Activated CD4-positive, alpha-beta memory T cell treated with anti-CD3 and anti-CD28 coated beads, Interleukin-2, amount 10 ng/mL, durations not matched to agents 7 days and 5 days (primary cell): Measurements from ENCODE around the gene TTC8. TPM values are rescaled to one million over a fixed set of nuclear protein-coding genes. Genes with fewer than 3 reads are reported as not detected.
A peak's percentile ranks its signal among the peaks of the same experiment; 100 is the strongest.
"Not testable (repeated sequence)": the region's sequence is repeated elsewhere in the genome, so short reads cannot be mapped to it uniquely, and the experiment has no call there.

Experiments
- CTCF ChIA-PET: fragments of 350-600 bp; sonication (Branson Sonifier 250); formaldehyde crosslinking; loops from one replicate; lab custom pipeline; 2021; ENCODE audit warnings: antibody characterized with exemption, inconsistent platforms; lab: Charles Lee
- POLR2A ChIA-PET: fragments of 350-600 bp; sonication (Branson Sonifier 250); formaldehyde crosslinking; loops from one replicate; lab custom pipeline; 2021; ENCODE audit warnings: antibody characterized with exemption; lab: Charles Lee
- DNase-seq: peaks from one replicate; pipeline ENCODE4 v3.0.0-alpha.2; 2020
- H3K27ac Mint-ChIP-seq: one replicate; pipeline ENCODE4 v1.8.0; 2021; ENCODE audit warnings: mild to moderate bottlenecking, mixed read lengths
- H3K27me3 Mint-ChIP-seq: one replicate; pipeline ENCODE4 v1.8.0; 2021; ENCODE audit warnings: mixed read lengths
- H3K36me3 Mint-ChIP-seq: one replicate; pipeline ENCODE4 v1.8.0; 2021; ENCODE audit warnings: low read depth, mixed read lengths
- H3K4me1 Mint-ChIP-seq: one replicate; pipeline ENCODE4 v1.8.0; 2021; ENCODE audit warnings: mixed read lengths
- H3K4me3 Mint-ChIP-seq: one replicate; pipeline ENCODE4 v1.8.0; 2021; ENCODE audit warnings: mild to moderate bottlenecking, mixed read lengths
- H3K9me3 Mint-ChIP-seq: one replicate; pipeline ENCODE4 v1.8.0; 2021; ENCODE audit warnings: mixed read lengths
- total RNA-seq, 2 experiments: library from RNA; stranded (reverse); gene quantifications; one replicate each; pipeline ENCODE4 v1.2.3, GENCODE V29; 2021

The TTC8 gene
- 1 to 10 TPM; 1.8 to 2.3 TPM for total RNA-seq

- Mint-ChIP-seq H3K27me3 (peaks cover 4% of the 10 kb centered on the region), H3K9me3 (no peaks in the 10 kb centered on the region), H3K27ac (peak within 1 kb of the TSS; percentile 89), H3K36me3 (no peaks in the 10 kb centered on the region), H3K4me1 (peaks cover 14% of the 10 kb centered on the region), H3K4me3 (peak within 1 kb of the TSS; percentile 83)
- ChIA-PET POLR2A (interaction anchor here (1.0 to 2.5 kb wide), 4 partner anchors 14 to 264 kb away, joined by 3 to 20 read pairs (median 3); partner anchors contain the start of gene EML5), CTCF (interaction anchor here (0.9 to 1.5 kb wide), 7 partner anchors 10 to 263 kb away, joined by 3 to 9 read pairs (median 3); partner anchors contain the start of gene EML5)
- peak; percentile 86 for DNase-seq
Observed at GRCh38 chr14:88824314-88825077, at the start of gene TTC8. Gene TTC8, plus strand, starts transcription at chr14:88824651. Its CDS starts 57 bp downstream, at chr14:88824708.

GRCh38 chr14:88775532-88775931 lies 48.9 kb upstream of the TTC8 start:
- no peaks in the 10 kb centered on the region for H3K36me3 Mint-ChIP-seq
- H3K4me3 Mint-ChIP-seq = no peak overlapping the region
- H3K9me3 Mint-ChIP-seq = no peaks in the 10 kb centered on the region
- H3K27me3 Mint-ChIP-seq = no peaks in the 10 kb centered on the region
- H3K4me1 Mint-ChIP-seq = no peaks in the 10 kb centered on the region
- POLR2A ChIA-PET = no interaction called here
- no peak for DNase-seq
- no peak overlapping the region for H3K27ac Mint-ChIP-seq
- CTCF ChIA-PET = no interaction called here

- Mint-ChIP-seq H3K27me3 (peaks cover 6% of the 10 kb centered on the region), H3K27ac (no peak overlapping the region), H3K36me3 (peaks cover 26% of the 10 kb centered on the region), H3K9me3 (peaks cover 35% of the 10 kb centered on the region), H3K4me3 (no peak overlapping the region), H3K4me1 (peaks cover 11% of the 10 kb centered on the region)
- no peak for DNase-seq
- ChIA-PET POLR2A (no interaction called here), CTCF (no interaction called here)
Observed at GRCh38 chr14:88785911-88786310, 38.5 kb upstream of the TTC8 start.

GRCh38 chr14:88786715-88787114 lies 37.7 kb upstream of the TTC8 start:
- Mint-ChIP-seq H3K27ac (no peak overlapping the region), H3K9me3 (peaks cover 33% of the 10 kb centered on the region), H3K4me1 (peaks cover 18% of the 10 kb centered on the region), H3K27me3 (peaks cover 6% of the 10 kb centered on the region), H3K4me3 (no peak overlapping the region), H3K36me3 (peaks cover 25% of the 10 kb centered on the region)
- ChIA-PET CTCF (no interaction called here), POLR2A (no interaction called here)
- no peak for DNase-seq

GRCh38 chr14:88789573-88789972 lies 34.9 kb upstream of the TTC8 start:
- DNase-seq, H3K4me3 Mint-ChIP-seq, H3K36me3 Mint-ChIP-seq, CTCF ChIA-PET, H3K27ac Mint-ChIP-seq, POLR2A ChIA-PET, H3K27me3 Mint-ChIP-seq: not testable (repeated sequence)
- Mint-ChIP-seq H3K9me3 (peaks cover 16% of the 10 kb centered on the region), H3K4me1 (peaks cover 21% of the 10 kb centered on the region)

- Mint-ChIP-seq H3K9me3 (peaks cover 8% of the 10 kb centered on the region), H3K36me3 (peaks cover 5% of the 10 kb centered on the region), H3K27me3 (peaks cover 4% of the 10 kb centered on the region), H3K4me1 (peaks cover 21% of the 10 kb centered on the region), H3K4me3 (peak overlapping the region; percentile 82), H3K27ac (no peak overlapping the region)
- no peak for DNase-seq
- POLR2A ChIA-PET = interaction anchor here (1.0 to 3.5 kb wide), 2 partner anchors 35 to 123 kb away, joined by 3 to 20 read pairs; partner anchors contain the start of gene TTC8
- CTCF ChIA-PET = interaction anchor here (1.1 kb wide), 1 partner anchor 297 kb away, joined by 3 read pairs; no protein-coding TSS in a partner anchor
Observed at GRCh38 chr14:88790501-88791251, 33.8 kb upstream of the TTC8 start.

- no peak for DNase-seq
- peaks cover 6% of the 10 kb centered on the region for H3K9me3 Mint-ChIP-seq
- ChIA-PET POLR2A (interaction anchor here (1.0 to 3.5 kb wide), 2 partner anchors 34 to 123 kb away, joined by 3 to 20 read pairs; partner anchors contain the start of gene TTC8), CTCF (no interaction called here)
- H3K4me1 Mint-ChIP-seq = peaks cover 21% of the 10 kb centered on the region
- H3K4me3 Mint-ChIP-seq = peak overlapping the region; percentile 82
- no peak overlapping the region for H3K27ac Mint-ChIP-seq
- H3K27me3 Mint-ChIP-seq = peaks cover 4% of the 10 kb centered on the region
- H3K36me3 Mint-ChIP-seq = peaks cover 5% of the 10 kb centered on the region
Observed at GRCh38 chr14:88791252-88791621, 33.2 kb upstream of the TTC8 start.

- CTCF ChIA-PET = interaction anchor here (1.9 to 2.1 kb wide), 2 partner anchors 32 to 124 kb away, joined by 6 to 9 read pairs; partner anchors contain the start of gene TTC8
- Mint-ChIP-seq H3K36me3 (peaks cover 2% of the 10 kb centered on the region), H3K27me3 (peaks cover 4% of the 10 kb centered on the region), H3K9me3 (peaks cover 2% of the 10 kb centered on the region), H3K4me1 (peaks cover 21% of the 10 kb centered on the region), H3K27ac (peak overlapping the region; percentile 40), H3K4me3 (peak overlapping the region; percentile 82)
- DNase-seq = peak; percentile 32
- POLR2A ChIA-PET = interaction anchor here (3.5 kb wide), 1 partner anchor 33 kb away, joined by 20 read pairs; the partner anchor contains the start of gene TTC8
Observed at GRCh38 chr14:88791629-88792472, 32.6 kb upstream of the TTC8 start.

- ChIA-PET CTCF (interaction anchor here (1.9 to 2.1 kb wide), 2 partner anchors 32 to 125 kb away, joined by 6 to 9 read pairs; partner anchors contain the start of gene TTC8), POLR2A (interaction anchor here (1.1 to 3.5 kb wide), 2 partner anchors 33 to 63 kb away, joined by 3 to 20 read pairs; partner anchors contain the start of gene TTC8)
- Mint-ChIP-seq H3K27me3 (peaks cover 4% of the 10 kb centered on the region), H3K4me3 (peak within 1 kb of the TSS; percentile 82), H3K36me3 (no peaks in the 10 kb centered on the region), H3K27ac (peak within 1 kb of the TSS; percentile 40), H3K4me1 (peaks cover 21% of the 10 kb centered on the region), H3K9me3 (no peaks in the 10 kb centered on the region)
- peak; percentile 81 for DNase-seq
Observed at GRCh38 chr14:88792473-88793258, 31.8 kb upstream of the TTC8 start, which contains the start of gene EML5. Gene EML5, minus strand, starts transcription at chr14:88792953. Its CDS starts 450 bp downstream, at chr14:88792503.

- H3K4me1 Mint-ChIP-seq = peaks cover 21% of the 10 kb centered on the region
- CTCF ChIA-PET = interaction anchor here (1.9 to 2.1 kb wide), 2 partner anchors 31 to 126 kb away, joined by 6 to 9 read pairs; partner anchors contain the start of gene TTC8
- POLR2A ChIA-PET = interaction anchor here (1.1 to 3.5 kb wide), 2 partner anchors 32 to 63 kb away, joined by 3 to 20 read pairs; partner anchors contain the start of gene TTC8
- peak overlapping the region; percentile 73 for H3K4me3 Mint-ChIP-seq
- no peaks in the 10 kb centered on the region for H3K36me3 Mint-ChIP-seq
- DNase-seq = no peak
- H3K9me3 Mint-ChIP-seq = no peaks in the 10 kb centered on the region
- no peak overlapping the region for H3K27ac Mint-ChIP-seq
- peaks cover 4% of the 10 kb centered on the region for H3K27me3 Mint-ChIP-seq
Observed at GRCh38 chr14:88793259-88793625, 31.2 kb upstream of the TTC8 start.

GRCh38 chr14:88798156-88798555 lies 26.3 kb upstream of the TTC8 start:
- H3K27ac Mint-ChIP-seq = no peak overlapping the region
- H3K9me3 Mint-ChIP-seq = no peaks in the 10 kb centered on the region
- no peak for DNase-seq
- ChIA-PET POLR2A (no interaction called here), CTCF (no interaction called here)
- H3K4me1 Mint-ChIP-seq = no peaks in the 10 kb centered on the region
- H3K27me3 Mint-ChIP-seq = peaks cover 9% of the 10 kb centered on the region
- no peak overlapping the region for H3K4me3 Mint-ChIP-seq
- H3K36me3 Mint-ChIP-seq = no peaks in the 10 kb centered on the region
